GM19023 (cell line): ENCODE measurements around the gene DNAH8.

Experiments
- ATAC-seq: cut with Tn5 transposase; IDR thresholded peaks from one replicate; pipeline ENCODE4 v1.9.1; 2021; ENCODE audit warnings: mild to moderate bottlenecking, moderate library complexity; ENCODE audit not compliant: unreplicated experiment

Gene DNAH8

DNA sequence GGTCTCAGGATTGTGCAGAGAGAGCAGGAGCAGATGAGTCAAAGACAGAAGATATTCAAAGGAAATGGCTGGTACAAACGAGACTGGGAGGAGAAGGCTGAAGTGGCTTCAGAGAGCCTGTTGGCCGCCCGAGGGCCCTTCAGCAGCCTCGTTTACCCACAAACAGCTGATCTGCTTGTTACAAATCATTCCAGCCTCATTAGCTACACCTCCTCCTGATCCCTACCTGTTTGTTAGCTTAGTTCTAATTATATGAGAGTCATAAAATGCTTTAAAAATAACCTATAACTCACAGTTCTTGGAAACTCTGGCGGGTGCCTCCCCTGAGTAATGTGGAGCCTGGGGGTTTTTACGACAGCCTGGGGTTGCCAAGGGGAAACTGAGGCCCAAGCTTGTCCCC is 346.1 kb downstream of the DNAH8 start:
- no peak for ATAC-seq

DNA sequence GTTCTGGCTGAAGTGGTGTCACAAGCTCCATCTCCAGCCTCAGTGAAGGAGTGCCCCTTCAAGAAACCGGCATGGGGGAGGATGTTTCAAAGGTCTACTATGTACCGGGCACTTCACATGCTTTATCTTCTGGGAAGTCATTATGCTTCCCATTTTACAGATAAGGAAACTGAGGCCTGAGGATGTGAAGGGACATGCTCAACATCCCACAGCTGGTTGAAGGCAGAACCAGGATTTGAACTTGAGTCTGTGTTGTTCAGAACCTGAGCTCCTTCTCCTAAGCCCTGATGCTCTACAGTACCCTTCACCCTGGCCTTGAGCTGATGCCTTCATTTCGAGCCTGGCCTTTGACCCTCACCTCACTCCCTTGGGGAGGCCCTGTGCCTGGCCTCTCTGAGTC is 346.5 kb downstream of the DNAH8 start:
- ATAC-seq = no peak

DNA sequence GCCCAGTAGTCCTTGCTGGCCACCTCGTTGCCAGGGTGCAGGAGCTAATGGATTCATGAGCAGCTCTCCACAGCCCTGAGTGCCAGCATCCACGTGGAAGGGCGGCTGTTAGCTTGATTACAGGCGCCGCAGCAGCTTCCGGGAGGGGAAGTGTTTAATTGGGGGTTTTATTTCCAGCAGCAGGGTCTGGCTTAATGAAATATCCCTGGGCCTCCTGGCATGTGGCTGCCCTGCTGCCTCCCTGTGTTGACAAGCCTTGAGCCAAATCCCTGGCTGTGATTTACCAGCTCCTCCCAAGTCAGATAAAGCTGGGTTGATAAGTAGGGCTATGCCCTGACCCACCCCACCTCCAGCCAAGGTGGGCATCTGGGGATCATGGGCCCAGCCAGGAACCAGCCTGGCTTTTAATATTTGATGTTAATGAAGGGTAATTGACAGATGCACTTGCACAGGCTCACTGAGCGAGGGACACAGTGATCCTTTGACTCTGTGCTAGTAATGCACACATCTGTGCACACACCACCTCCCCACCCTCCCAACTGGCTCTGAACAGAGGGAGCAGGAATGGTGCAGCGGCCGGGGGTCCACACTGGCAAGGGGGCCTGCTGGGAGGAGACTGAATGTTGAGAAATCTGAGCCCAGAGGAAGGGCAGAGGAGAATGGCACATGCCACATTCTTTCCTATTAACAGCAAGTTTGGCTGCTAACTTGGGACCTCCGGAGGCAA is 347.1 kb downstream of the DNAH8 start:
- ATAC-seq = no peak

DNA sequence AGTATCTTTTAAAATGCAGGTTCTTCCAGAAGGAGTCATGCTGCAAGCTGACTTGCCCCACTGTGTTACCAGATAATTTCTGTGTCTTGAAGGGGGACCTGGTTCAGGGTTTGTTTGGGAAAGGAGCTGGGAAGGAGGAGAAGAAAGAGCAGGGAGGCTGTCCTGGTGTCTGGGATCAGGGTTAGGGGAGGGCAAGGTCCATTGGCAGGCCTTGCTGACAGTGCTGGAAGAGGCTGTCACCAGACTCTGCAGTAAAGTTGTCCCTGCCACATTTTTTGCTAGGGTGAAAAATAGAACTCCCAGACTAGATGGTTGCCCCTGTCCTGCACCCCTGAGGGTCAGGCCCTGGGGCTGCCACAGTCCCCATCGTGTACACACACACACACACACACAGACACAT is 348.4 kb downstream of the DNAH8 start:
- ATAC-seq = no peak

DNA sequence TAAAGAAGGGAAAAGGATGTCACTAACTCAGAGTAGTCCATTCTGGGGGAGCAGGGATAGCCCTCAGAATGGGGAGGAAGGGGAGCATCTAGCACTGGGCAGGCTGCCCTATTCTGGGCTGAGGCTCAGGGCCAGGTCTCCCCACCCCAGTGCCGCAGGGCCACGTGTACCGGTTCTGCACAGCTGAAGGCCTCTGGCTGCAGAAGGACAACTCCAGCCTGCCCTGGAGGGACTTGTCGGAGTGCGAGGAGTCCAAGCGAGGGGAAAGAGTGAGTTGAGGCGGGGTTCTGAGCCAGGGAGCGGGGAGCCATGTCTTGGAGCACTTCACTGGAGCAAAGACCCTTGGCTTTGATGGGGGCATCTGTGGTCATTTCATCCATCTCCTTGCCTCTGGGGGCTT is 350.4 kb downstream of the DNAH8 start:
- no peak for ATAC-seq

DNA sequence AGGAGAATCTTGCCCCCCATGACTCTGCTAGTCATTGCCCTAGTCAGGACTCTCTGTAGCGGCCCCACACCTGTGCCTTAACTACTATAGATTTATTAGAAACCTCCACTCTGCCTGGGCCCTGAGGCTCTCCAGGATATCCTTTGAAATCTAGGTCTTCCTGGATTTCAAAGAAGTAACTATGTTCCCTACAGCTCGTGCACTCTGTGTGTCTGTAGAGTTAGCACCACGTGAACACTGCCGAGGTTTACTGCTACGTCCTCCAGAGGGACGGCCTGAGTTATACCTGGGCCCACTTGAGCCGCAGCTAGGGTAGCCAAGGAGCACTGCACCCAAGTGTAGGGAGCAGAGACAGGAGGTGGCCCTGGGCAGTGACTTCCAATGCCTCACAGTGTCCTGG is 353.3 kb downstream of the DNAH8 start:
- no peak for ATAC-seq

DNA sequence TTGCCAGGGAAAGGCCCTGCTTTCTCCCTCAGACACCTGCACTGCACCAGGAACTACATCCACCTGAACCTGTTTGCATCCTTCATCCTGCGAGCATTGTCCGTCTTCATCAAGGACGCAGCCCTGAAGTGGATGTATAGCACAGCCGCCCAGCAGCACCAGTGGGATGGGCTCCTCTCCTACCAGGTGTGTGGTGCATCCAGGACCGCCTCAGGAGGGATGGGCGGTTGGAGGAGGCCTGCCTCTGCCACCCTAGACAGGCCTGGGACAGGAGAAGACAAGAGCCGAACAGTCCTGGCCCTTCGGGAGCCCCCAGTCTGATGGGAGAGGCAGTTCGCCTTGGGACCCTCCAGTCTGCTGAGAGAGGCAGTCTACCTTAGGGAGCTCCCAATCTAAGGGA is 357.7 kb downstream of the DNAH8 start:
- no peak for ATAC-seq

DNA sequence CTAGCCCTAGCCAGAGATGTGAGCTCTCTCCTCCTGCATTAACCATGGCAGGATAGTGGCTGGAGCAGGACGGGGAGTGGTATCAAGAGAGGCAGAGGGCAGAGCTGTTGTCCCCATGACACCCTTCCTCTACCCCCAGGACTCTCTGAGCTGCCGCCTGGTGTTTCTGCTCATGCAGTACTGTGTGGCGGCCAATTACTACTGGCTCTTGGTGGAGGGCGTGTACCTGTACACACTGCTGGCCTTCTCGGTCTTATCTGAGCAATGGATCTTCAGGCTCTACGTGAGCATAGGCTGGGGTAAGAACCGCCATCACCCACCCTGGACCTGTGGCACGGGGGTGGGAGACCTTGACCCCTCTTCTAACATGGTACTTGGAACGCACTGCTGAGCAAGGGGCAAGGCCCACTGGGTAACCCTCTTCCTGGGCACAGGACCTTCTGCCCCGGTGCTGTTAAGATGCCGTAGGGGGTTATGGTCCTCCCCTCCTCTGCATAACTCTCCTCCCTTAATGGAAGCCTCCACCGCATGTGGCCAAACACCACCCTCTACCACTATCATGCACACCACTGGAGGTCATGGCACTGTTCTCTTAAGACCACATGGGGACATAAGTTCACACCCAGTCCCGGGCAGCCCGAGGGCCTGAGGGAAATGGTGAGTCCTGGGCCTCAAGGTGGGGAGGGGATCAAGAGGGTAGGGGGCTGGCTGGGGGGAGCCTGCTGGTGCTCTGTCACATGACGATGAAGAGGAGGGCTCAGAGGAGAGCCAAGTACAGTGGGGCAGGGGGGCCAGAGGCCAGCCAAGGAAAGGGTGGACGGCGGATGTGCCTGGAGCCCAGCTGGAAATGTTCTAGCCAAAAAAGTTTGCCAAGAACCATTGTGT is 358.6 kb downstream of the DNAH8 start:
- ATAC-seq = no peak

DNA sequence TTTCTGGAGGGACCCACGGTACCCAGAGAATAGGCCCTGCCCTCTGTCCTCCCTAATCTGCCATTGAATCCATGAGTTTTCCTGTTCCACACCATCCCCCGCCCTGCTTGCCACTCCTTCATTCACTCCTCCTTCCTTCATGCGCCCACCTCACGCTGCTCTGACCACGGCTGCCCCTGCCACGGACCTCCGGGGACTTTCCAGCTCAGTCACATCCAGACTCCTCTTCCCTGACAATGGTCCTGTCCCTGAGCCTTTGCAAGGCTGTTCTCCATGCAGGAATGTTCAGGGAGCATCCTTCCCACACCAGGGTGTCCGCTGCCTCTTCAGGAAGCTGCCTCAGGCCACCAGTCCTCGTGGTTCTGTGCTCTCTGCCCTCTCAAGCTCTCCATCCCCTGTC is 359.4 kb downstream of the DNAH8 start:
- no peak for ATAC-seq

DNA sequence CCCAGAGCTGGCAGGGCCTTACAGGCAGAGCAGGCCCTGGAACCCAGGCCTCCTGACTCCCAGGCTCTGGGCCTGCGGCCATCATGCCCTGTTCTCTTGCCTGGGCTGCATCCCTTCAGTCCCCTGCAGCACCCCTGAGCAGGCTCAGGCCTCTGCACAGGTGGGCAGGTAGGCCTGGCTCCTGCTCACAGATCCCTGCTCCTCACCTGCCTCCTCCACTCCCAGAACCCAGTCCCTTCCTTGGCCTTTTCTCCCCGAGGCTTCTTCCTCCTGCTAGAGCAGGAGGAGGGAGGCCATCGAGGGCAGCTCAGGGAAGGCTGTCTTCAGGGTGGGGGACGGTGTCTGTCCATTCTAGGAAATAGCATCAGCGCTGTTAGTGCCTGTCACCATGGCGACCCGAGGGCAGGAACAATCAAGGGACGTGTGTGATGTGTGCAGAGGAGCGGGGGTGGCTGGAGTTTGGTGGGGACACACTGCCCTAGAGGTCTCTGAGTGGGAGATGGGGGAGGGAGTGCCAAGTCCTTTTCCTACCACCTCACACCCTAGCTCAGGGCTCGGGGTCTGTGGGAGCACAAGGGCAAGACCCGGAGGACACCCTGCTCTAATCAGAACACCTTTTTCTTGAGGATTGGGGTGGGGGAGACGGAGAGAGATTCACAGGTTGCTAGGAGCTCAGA is 360.0 kb downstream of the DNAH8 start:
- no peak for ATAC-seq

DNA sequence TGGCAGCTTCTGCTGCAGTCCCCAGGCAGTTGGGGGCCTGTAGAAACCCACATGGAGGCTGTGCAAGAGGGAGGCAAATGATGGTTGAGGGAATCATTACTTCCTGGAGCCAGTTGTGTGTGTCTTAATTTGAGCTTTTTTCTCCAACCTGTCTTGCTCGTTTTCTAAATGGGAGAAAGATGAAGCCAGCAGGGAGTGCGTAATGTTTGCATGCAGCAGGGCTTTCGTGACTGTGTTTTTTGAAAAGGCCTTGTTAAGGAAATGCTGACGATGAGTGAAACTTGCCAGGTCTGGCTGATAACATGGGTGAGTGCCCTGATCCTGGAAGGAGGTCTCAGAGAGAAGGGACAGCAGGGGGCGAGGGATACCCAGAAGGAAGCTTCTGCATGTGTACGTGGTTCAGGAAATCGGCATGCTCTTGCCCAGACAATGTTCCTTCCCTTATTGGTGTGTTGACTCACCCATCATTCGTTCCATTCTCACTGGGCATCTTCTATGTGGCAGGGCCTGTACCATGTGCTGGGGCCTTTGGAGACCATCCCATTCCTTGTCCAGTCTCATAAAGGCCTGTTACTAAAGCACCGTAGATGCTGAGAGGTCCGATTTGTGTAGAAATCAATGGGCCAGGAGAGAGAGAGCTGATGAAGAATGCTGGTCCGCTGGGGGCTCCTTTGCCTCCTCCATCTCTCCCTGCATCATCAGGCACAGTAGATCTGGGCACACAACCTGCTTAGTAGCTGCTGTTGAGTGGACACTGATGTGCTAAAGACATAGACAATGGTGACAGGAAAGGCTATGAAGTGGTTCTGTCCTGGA is 360.9 kb downstream of the DNAH8 start:
- ATAC-seq = no peak

DNA sequence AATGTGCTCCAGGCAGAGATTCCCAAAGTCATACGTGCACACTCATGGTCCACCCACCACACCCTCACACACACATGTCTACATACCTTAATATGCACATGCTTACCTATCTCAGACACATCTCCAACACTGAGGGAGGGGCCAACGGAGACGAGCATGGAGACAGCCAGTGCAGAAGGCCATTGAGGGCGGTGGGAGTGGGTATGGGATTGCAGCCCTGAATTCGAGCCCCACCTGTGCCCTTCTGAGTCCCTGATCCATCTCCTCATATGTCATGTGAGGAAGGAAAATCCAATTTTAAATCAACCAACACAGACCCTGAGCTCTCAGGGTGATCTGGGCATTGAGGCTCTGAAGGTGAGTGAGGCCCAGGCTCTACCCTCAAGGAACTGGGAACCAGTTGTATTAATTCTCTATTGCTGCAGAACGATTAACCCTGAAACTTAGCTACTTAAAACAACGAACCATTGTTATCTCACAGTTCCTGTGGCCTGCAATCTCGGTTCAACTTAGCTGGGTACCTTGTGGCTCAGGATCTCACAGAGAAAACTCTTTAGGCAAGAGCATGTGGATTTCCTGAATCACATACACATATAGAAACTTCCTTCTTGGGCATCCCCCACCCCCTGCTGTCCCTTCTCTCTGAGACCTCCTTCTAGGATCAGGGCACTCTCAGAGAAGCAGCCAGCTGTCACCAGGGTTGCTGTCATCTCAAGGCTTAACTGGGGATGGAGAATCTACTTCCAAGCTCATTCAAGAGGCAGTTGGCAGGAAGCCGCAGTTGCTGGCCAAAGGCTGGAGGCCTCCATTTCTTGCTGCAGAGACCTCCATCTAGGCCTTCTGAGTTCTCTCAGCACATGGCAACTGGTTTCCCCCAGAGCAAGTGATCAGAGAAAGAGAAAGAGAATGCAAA is 361.8 kb downstream of the DNAH8 start:
- ATAC-seq = no peak

DNA sequence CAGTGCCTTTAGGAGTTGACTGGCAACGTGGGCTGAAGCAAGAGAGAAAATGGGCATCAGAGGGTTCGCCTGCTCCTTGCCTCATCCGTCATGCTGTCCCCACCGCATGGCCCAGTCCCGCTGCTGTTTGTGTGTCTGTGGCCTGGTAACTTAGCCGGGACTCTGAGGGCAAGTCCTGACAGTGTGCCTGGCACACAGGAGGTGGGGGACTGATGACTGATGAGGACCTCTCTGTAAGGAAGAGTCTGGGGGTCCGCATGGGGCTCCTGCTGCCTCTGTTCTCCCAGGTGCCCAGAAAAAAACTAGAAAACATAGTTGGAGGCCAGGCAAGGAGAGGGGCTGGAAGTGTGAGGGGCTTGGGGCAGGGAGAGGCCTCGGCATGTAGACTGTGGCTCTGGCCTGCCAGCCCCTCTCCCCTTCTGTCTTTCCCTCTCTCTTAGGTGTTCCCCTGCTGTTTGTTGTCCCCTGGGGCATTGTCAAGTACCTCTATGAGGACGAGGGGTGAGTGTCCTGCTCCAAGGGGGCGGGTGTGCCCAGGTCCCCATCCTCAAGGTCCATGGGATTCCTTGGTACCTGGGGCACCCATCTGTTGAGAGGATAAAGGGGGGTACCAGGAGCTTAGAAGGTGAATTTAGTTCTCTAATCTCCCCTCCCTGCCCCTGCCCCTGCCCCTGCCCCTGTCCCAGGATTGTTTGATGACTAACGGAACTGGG is 362.9 kb downstream of the DNAH8 start:
- no peak for ATAC-seq

DNA sequence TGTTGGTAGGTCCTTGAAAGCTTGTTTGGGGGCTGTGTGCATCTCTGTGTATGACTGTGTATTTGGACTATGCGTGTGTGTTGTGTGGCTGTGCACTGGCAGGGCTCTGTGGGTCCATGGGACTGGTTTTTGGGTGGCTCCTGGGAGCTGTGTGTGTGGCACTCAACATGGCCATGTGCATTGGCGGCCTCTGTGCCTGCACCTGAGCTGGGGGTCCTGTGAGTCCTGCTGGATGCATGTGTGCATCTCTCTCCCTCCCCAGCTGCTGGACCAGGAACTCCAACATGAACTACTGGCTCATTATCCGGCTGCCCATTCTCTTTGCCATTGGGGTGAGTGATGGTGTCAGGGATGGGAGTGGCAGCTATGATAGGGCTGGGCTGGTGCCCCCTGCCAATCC is 363.6 kb downstream of the DNAH8 start:
- no peak for ATAC-seq

DNA sequence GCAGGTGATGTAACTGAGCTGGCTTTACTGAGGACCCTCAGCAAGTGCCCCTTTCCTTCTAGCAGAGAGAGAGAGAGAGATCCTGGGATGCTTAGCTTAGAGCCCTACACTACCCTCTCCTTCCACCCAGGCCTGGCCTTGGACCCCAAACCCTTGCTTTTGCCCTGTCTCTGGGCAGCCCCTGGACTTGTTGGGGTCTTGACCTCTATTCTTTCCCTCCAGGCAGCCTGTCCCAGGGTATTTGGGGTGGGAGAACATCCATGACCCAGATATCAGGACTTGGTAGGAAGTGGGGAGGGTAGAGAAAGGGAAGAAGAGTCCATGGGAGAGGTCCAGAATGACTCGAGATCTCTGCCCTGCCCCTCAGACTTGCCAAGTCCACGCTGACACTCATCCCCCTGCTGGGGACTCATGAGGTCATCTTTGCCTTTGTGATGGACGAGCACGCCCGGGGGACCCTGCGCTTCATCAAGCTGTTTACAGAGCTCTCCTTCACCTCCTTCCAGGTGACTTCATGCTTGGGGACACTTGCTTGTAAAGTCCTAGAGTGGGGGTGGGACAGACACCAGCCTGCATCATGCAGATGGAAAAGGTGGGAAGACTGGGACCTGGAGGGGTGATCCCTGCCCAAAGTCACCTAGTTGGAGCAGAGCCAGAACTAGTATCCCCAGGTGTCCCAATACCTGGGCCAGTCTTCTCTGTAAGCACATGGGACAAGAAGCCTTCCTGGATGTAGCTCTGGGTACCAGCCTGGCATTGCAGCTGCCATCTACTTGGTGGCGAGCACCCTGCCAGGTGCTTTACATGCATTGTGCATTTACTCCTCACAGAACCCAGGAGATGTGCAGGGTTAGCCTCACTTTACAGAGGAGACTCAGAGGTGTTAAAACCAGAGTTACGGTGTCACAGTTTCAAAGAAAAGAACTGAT is 364.4 kb downstream of the DNAH8 start:
- no peak for ATAC-seq
